HuH-7 (cell line): ENCODE results near the gene NOC2L.
A peak's percentile ranks its signal among the peaks of the same experiment; 100 is the strongest.
"Not testable (repeated sequence)": the region's sequence is repeated elsewhere in the genome, so short reads cannot be mapped to it uniquely, and the experiment has no call there.

Source experiments
- DNase-seq: peaks from one replicate; pipeline ENCODE4 v3.0.0; 2011; ENCODE audit warnings: low spot score

NOC2L gene

GRCh38 chr1:904310-904950, 54.6 kb downstream of the NOC2L start:
- DNase-seq: peak; percentile 78

- peak; percentile 12 for DNase-seq
These were observed 55.3 kb downstream of the NOC2L start for GRCh38 chr1:903721-904271.

GRCh38 chr1:903305-903704, 55.8 kb downstream of the NOC2L start:
- DNase-seq: no peak

- no peak for DNase-seq
These were observed 56.3 kb downstream of the NOC2L start for GRCh38 chr1:902802-903201.

GRCh38 chr1:901108-901859, 57.8 kb downstream of the NOC2L start:
- no peak for DNase-seq

GRCh38 chr1:899636-900317, 59.3 kb downstream of the NOC2L start:
- no peak for DNase-seq

- DNase-seq: not testable (repeated sequence)
These were observed 61.1 kb downstream of the NOC2L start for GRCh38 chr1:897951-898350.

GRCh38 chr1:897226-897625, 61.8 kb downstream of the NOC2L start:
- DNase-seq: no peak
